Choroid plexus epithelial cell (primary cell): ENCODE data around the gene SHISAL1.

Source experiments
- DNase-seq: peaks from one replicate; pipeline ENCODE4 v3.0.0-alpha.2; 2010; ENCODE audit warnings: low read depth
- H3K4me3 ChIP-seq: 2 replicates; pipeline ENCODE4 v1.5.1; 2011; ENCODE audit warnings: low read depth, mild to moderate bottlenecking, control low read depth, low read length, moderate library complexity
- CTCF ChIP-seq: conservative IDR thresholded peaks from 2 replicates; pipeline ENCODE4 v1.5.1; 2011; ENCODE audit warnings: low read depth, mild to moderate bottlenecking, control low read depth, inconsistent platforms, low read length, moderate library complexity

The SHISAL1 gene

DNA sequence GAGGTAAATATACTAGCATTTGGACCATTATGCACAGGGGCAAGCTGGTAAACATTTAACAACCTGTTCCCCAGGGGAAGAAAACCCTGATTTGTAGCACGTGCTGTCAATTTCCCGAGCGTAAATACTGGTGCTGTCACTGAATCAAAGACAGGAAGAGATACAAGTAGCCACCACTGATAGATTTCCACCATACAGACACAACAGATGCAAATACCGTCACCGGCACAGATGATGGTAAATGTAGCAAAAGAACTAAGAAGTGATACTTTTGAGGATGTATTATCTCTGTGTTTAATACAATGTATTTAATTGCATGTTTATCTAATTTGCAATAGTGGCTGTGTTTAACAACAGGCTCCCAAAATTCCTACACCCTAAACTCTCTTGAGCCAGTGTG is 39.6 kb downstream of the SHISAL1 start:
- TF ChIP-seq CTCF: no peak
- no peak for DNase-seq
- no peak overlapping the region for H3K4me3 ChIP-seq

GRCh38 chr22:44272401-44272771 is 40.4 kb downstream of the SHISAL1 start:
- TF ChIP-seq CTCF: no peak
- no peak overlapping the region for H3K4me3 ChIP-seq
- DNase-seq: no peak

DNA sequence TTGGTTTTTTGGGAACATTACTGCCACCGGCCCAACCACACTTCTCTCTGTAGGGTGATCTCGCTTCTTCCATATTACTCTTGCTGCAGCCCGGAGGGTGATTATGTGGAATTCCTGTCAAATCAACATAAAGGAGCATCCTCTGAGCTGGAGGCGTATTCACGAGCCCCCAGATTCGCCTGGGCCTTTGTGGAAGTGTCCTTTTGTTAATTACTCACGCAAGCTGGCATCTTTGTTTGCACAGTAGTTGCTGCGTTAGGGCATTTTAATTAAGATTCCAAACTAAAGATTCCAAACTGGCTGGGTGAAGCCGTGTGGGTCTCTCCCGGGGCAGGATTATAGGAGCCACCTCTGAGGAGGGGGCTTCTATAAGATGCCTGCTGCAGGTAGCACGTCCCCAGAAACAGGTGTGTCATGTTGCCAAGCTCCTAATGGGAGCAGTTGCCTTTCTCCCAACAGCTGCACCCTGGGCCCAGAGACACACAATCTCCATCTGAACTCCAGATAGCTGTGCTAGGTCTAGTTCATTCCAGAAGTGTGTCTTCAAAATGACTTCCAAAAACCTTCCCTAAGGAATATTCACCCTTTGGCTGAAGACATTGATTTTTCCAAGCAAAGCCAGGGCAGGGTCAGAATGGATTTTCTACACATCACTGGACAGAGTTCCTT is 40.9 kb downstream of the SHISAL1 start:
- H3K4me3 ChIP-seq: no peak overlapping the region
- DNase-seq: no peak
- TF ChIP-seq CTCF: no peak

DNA sequence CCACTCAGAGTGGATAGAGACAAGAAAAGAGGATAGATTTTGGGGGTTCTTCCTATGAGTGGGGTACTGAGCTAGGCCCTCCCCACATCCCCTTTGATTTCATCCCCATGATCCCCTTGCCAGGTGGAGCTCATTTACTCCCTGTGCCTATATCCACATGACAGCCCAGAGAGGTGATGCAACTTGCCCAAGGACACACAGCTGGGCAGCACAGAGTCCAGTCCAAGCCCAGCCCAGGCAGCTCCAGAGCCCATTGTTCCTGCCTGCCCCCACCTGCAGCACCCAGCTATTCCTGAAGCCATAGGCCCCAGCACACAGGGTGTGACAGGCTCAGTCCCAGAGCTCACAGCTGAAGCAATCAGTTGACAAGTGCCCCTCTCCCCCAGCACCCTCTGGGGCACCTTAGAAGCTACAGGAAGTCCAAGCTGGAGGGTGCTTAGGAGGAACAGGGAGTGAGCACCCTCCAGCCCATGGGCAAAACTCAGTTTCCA is 41.7 kb downstream of the SHISAL1 start:
- no peak for TF ChIP-seq CTCF
- no peak for DNase-seq
- no peak overlapping the region for H3K4me3 ChIP-seq

DNA sequence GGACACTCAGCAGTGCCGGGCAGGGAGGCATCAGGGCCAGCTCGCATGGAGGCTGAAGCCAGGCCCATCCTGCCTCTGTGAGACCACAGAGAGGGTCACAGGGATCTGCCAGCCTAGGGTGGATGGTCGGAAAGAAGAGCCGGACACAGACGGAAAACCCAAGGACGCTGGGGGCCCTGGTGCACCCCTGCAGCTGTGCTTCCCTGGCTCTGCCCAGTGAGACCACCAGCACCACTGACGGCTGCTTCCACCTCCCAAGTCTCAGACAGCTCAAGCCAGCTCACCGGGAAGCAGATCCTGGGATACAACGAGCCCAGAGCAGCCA is 42.2 kb downstream of the SHISAL1 start:
- TF ChIP-seq CTCF: no peak
- no peak overlapping the region for H3K4me3 ChIP-seq
- DNase-seq: no peak

- TF ChIP-seq CTCF: no peak
- H3K4me3 ChIP-seq: no peak overlapping the region
- no peak for DNase-seq
These were observed 42.8 kb downstream of the SHISAL1 start for GRCh38 chr22:44269757-44270555.

GRCh38 chr22:44269117-44269498 is 43.6 kb downstream of the SHISAL1 start:
- H3K4me3 ChIP-seq: no peak overlapping the region
- no peak for TF ChIP-seq CTCF
- DNase-seq: no peak
